Panc1 (cell line): Measurements from ENCODE around the gene OAF. TPM values are rescaled to one million over a fixed set of nuclear protein-coding genes. Genes with fewer than 3 reads are reported as not detected.

Experiments
- total RNA-seq: library from RNA; stranded (reverse); gene quantifications from one replicate; pipeline ENCODE4 v1.2.1, GENCODE V29; 2021; ENCODE audit not compliant: unreplicated experiment

Gene OAF
- total RNA-seq, 1 experiment from 2014 or later: 13.7 TPM

Other genes with a start within 250 kb of the OAF start
- gene TRIM29, start 72.9 kb upstream of the OAF start, total RNA-seq: 0.64 TPM
- not detected for gene POU2F3, start 29.1 kb downstream of the OAF start, total RNA-seq
- gene TLCD5, start 114.3 kb downstream of the OAF start, total RNA-seq: 22.8 TPM
- gene ARHGEF12, start 125.4 kb downstream of the OAF start, total RNA-seq: 182 TPM